H1 (cell line): ENCODE results near the gene PPAT. TPM values are rescaled to one million over a fixed set of nuclear protein-coding genes. Genes with fewer than 3 reads are reported as not detected.

Experiments used
- CTCF ChIA-PET: fragments of 300-600 bp; sonication (Branson Sonifier 250); formaldehyde crosslinking; loops from one replicate; lab custom pipeline; 2021; ENCODE audit not compliant: partially characterized antibody; lab: Charles Lee
- POLR2A ChIA-PET: fragments of 300-600 bp; sonication (Branson Sonifier 250); formaldehyde crosslinking; loops from one replicate; lab custom pipeline; 2021; ENCODE audit warnings: inconsistent platforms; ENCODE audit not compliant: partially characterized antibody; lab: Charles Lee
- DNase-seq, 2 experiments: peaks; one replicate each; pipeline versions ENCODE4 v3.0.0 to v3.0.0-alpha.2; 2010 to 2022; ENCODE audit warnings: low spot score in 2 of 2, low read depth in 1 of 2, mixed read lengths in 1 of 2
- FAIRE-seq: peaks from 2 replicates; lab custom pipeline; 2011; peaks lifted over from hg19 to GRCh38; lab: Jason Lieb, UNC
- H2AFZ ChIP-seq: 2 replicates; pipeline ENCODE4 v1.8.1; 2012; ENCODE audit warnings: low read length, inconsistent platforms
- H2AK5ac ChIP-seq: 2 replicates; pipeline ENCODE4 v1.6.1; 2013; ENCODE audit warnings: low read depth, low read length
- H2BK120ac ChIP-seq: replicated peaks from 2 replicates; pipeline ENCODE3; 2013; ENCODE audit warnings: low read depth, low read length, inconsistent platforms
- H2BK12ac ChIP-seq: 2 replicates; pipeline ENCODE4 v1.6.1; 2013; ENCODE audit warnings: low read depth, low read length
- H2BK15ac ChIP-seq: 2 replicates; pipeline ENCODE4 v1.6.1; 2013; ENCODE audit warnings: low read length
- H2BK20ac ChIP-seq: 2 replicates; pipeline ENCODE4 v1.6.1; 2013; ENCODE audit warnings: low read length
- H2BK5ac ChIP-seq: 2 replicates; pipeline ENCODE4 v1.6.1; 2013; ENCODE audit warnings: low read depth, low read length
- H3K14ac ChIP-seq: 2 replicates; pipeline ENCODE4 v1.6.1; 2013; ENCODE audit warnings: inconsistent platforms; ENCODE audit not compliant: insufficient read length
- H3K18ac ChIP-seq: 2 replicates; pipeline ENCODE4 v1.6.1; 2013; ENCODE audit warnings: low read length; ENCODE audit errors: extremely low read depth
- H3K23ac ChIP-seq: 2 replicates; pipeline ENCODE4 v1.6.1; 2013; ENCODE audit warnings: inconsistent platforms; ENCODE audit not compliant: insufficient read length
- H3K23me2 ChIP-seq: 2 replicates; pipeline ENCODE4 v1.6.1; 2013; ENCODE audit warnings: low read depth, low read length
- H3K27ac ChIP-seq: 2 replicates; pipeline ENCODE4 v1.6.1; 2011; ENCODE audit warnings: low read depth, low read length, inconsistent platforms
- H3K27me3 ChIP-seq, 4 experiments: replicated peaks in 1 of 4; 1 replicate in 1 of 4; 2 replicates in 3 of 4; pipeline versions ENCODE4 v1.6.1 to v1.8.1; 2011 to 2013; ENCODE audit warnings: low read length in 3 of 4, mild to moderate bottlenecking in 3 of 4, inconsistent platforms in 2 of 4, mixed read lengths in 2 of 4, moderate library complexity in 1 of 4; ENCODE audit not compliant: control insufficient read depth in 3 of 4, insufficient read depth in 3 of 4; ENCODE audit errors: extremely low read depth in 1 of 4
- H3K36me3 ChIP-seq, 4 experiments: 2 replicates each; pipeline versions ENCODE4 v1.6.1 to v1.8.1; 2011 to 2013; ENCODE audit warnings: mild to moderate bottlenecking in 4 of 4, low read length in 3 of 4, moderate library complexity in 2 of 4, control low read depth in 1 of 4, inconsistent platforms in 1 of 4; ENCODE audit not compliant: insufficient read depth in 4 of 4, control insufficient read depth in 2 of 4
- H3K4ac ChIP-seq: replicated peaks from 2 replicates; pipeline ENCODE3; 2013; ENCODE audit warnings: low read length, low read depth, mixed read lengths, inconsistent platforms; ENCODE audit not compliant: insufficient read length
- H3K4me1 ChIP-seq, 4 experiments: replicated peaks in 1 of 4; 1 replicate in 1 of 4; 2 replicates in 3 of 4; pipeline versions ENCODE4 v1.6.1 to v1.8.1; 2011 to 2013; ENCODE audit warnings: low read length in 3 of 4, inconsistent platforms in 2 of 4, mixed read lengths in 1 of 4; ENCODE audit not compliant: insufficient read depth in 4 of 4, control insufficient read depth in 3 of 4
- H3K4me2 ChIP-seq, 2 experiments: 2 replicates each; pipeline versions ENCODE4 v1.6.1 to v1.8.1; 2011 to 2013; ENCODE audit warnings: low read depth in 2 of 2, low read length in 2 of 2, control low read depth in 1 of 2, inconsistent platforms in 1 of 2, mild to moderate bottlenecking in 1 of 2; ENCODE audit not compliant: insufficient read depth in 1 of 2
- H3K4me3 ChIP-seq, 4 experiments: fragments of 200-600, 300-600 bp in 1 of 4; sonication (generic), shearing (Covaris generic), sonication (Bioruptor Twin) in 1 of 4; 2 replicates each; pipeline versions ENCODE4 v1.5.1 to v1.8.1; 2011 to 2016; ENCODE audit warnings: low read length in 4 of 4, low read depth in 3 of 4, control low read depth in 2 of 4, inconsistent platforms in 2 of 4, mild to moderate bottlenecking in 2 of 4, mixed read lengths in 1 of 4, moderate library complexity in 1 of 4; ENCODE audit not compliant: insufficient read depth in 2 of 4; ENCODE audit errors: extremely low read depth in 1 of 4
- H3K56ac ChIP-seq: replicated peaks from 2 replicates; pipeline ENCODE3; 2013; ENCODE audit warnings: low read depth, mild to moderate bottlenecking, mixed read lengths, low read length, inconsistent platforms; ENCODE audit not compliant: insufficient read length
- H3K79me1 ChIP-seq: 2 replicates; pipeline ENCODE4 v1.6.1; 2013; ENCODE audit warnings: low read depth, low read length, control low read depth
- H3K79me2 ChIP-seq, 2 experiments: 2 replicates each; pipeline versions ENCODE4 v1.6.1 to v1.8.1; 2012 to 2013; ENCODE audit warnings: low read length in 2 of 2, mild to moderate bottlenecking in 2 of 2, inconsistent platforms in 1 of 2; ENCODE audit not compliant: insufficient read depth in 2 of 2, control insufficient read depth in 1 of 2
- H3K9ac ChIP-seq, 4 experiments: replicated peaks in 1 of 4; 1 replicate in 1 of 4; 2 replicates in 3 of 4; pipeline versions ENCODE4 v1.6.1 to v1.8.1; 2011 to 2013; ENCODE audit warnings: low read depth in 3 of 4, low read length in 3 of 4, control low read depth in 2 of 4, mild to moderate bottlenecking in 2 of 4, moderate library complexity in 2 of 4, inconsistent platforms in 1 of 4; ENCODE audit errors: extremely low read depth in 1 of 4
- H3K9me3 ChIP-seq, 2 experiments: 2 replicates each; pipeline versions ENCODE4 v1.6.1 to v1.8.1; 2012 to 2013; ENCODE audit warnings: mild to moderate bottlenecking in 2 of 2, moderate library complexity in 2 of 2, control low read depth in 1 of 2, inconsistent platforms in 1 of 2, low read depth in 1 of 2, low read length in 1 of 2, mixed read lengths in 1 of 2; ENCODE audit not compliant: insufficient read depth in 2 of 2
- H4K20me1 ChIP-seq, 2 experiments: replicated peaks in 1 of 2; 2 replicates each; pipeline versions ENCODE3 to v1.8.1; 2011 to 2013; ENCODE audit warnings: inconsistent platforms in 2 of 2, low read length in 2 of 2, mild to moderate bottlenecking in 1 of 2; ENCODE audit not compliant: insufficient read depth in 2 of 2, control insufficient read depth in 1 of 2
- H4K5ac ChIP-seq: 2 replicates; pipeline ENCODE4 v1.6.1; 2013; ENCODE audit warnings: low read length, low read depth, mixed read lengths, inconsistent platforms; ENCODE audit not compliant: insufficient read length
- H4K8ac ChIP-seq: 2 replicates; pipeline ENCODE4 v1.8.0; 2013; ENCODE audit warnings: mild to moderate bottlenecking, moderate library complexity, low read length, inconsistent platforms; ENCODE audit not compliant: insufficient read depth; ENCODE audit errors: extremely low read depth
- H4K91ac ChIP-seq: replicated peaks from 2 replicates; pipeline ENCODE3; 2013; ENCODE audit warnings: low read length, mixed read lengths, inconsistent platforms; ENCODE audit not compliant: insufficient read length
- POLR2A ChIP-seq, 2 experiments: IDR thresholded peaks; 1 replicate in 1 of 2; 2 replicates in 1 of 2; pipeline ENCODE4 v1.6.1; 2011; ENCODE audit warnings: low read depth in 2 of 2, low read length in 2 of 2, mild to moderate bottlenecking in 2 of 2; ENCODE audit errors: control extremely low read depth in 1 of 2
- RFX5 ChIP-seq: IDR thresholded peaks from 2 replicates; pipeline ENCODE4 v1.6.1; 2011; ENCODE audit warnings: low read depth, low read length, improper control_type of control experiment, borderline replicate concordance
- TAF7 ChIP-seq: optimal IDR thresholded peaks from 2 replicates; pipeline ENCODE3; 2011; ENCODE audit warnings: low read depth, mild to moderate bottlenecking, inconsistent platforms, low read length, moderate library complexity, borderline replicate concordance
- WGBS, 2 experiments: shearing (Covaris generic) in 1 of 2; methylation state at CpG; one replicate each; pipeline versions ENCODE4 v1.1.6 to v1.1.7; 2013 to 2015; ENCODE audit warnings: low lambda C conversion rate in 2 of 2, mixed read lengths in 2 of 2, inconsistent platforms in 1 of 2, low coverage in 1 of 2, missing lambda C conversion rate in 1 of 2; ENCODE audit not compliant: insufficient replicate concordance in 2 of 2, insufficient coverage in 1 of 2, insufficient read length in 1 of 2; ENCODE audit errors: extremely low coverage in 1 of 2, missing lambda C conversion rate in 1 of 2; 5-methylcytosine and 5-hydroxymethylcytosine counted together
- polyA plus RNA-seq, 7 experiments: library from polyadenylated mRNA; depleted of rRNA in 3 of 7; stranded (reverse) in 5 of 7; unstranded in 2 of 7; fragments of >200 nt in 5 of 7; fragments of 200-250 nt in 2 of 7; gene quantifications; 1 replicate in 5 of 7; 2 replicates in 1 of 7; 4 replicates in 1 of 7; pipeline versions ENCODE4 v1.2.1 to v1.2.3, GENCODE V29; 2011 to 2013; ENCODE audit warnings: missing spikeins in 2 of 7, mixed read lengths in 2 of 7
- total RNA-seq: library from RNA; stranded (reverse); fragmentation: NEBNext Ultra II Directional; extraction: Animal tissue kit (Norgen Biotek cat#: 25700); gene quantifications from 2 replicates; pipeline ENCODE4 v1.2.1, GENCODE V29; 2021

Gene PPAT
- total and polyA plus RNA-seq, 2 of the 8 experiments (the other 6 are each of a cell fraction or from before 2014, with no cell fraction given), result 24.5 to 104 TPM

DNA sequence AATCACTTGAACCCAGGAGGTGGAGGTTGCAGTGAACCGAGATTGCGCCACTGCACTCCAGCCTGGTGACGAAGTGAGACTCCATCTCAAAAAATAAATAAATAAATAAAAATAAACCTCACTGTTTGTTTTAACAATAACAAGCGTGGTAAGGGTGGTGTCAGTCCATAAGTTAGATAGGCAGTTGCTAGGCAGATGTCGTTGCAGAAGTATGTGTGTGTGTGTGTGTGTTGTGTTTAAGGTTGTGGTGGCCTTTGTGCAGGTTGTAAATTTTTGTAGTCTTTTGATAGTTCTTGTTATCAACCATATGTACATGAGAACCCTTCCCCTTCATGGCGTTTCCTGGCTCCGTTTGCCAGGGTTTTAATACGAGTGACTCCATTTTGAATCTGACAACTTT, 44.1 kb downstream of the PPAT start:
- no peak overlapping the region for H2BK15ac ChIP-seq
- H4K5ac ChIP-seq, result no peak overlapping the region
- no peak overlapping the region for H3K27ac ChIP-seq
- H3K4me3 ChIP-seq, result no peak overlapping the region
- no peak overlapping the region for H2BK12ac ChIP-seq
- no peak overlapping the region for H3K18ac ChIP-seq
- H3K4me2 ChIP-seq, result no peak overlapping the region
- peaks cover 4% of the 10 kb centered on the region for H3K23me2 ChIP-seq
- no peaks in the 10 kb centered on the region for H3K9me3 ChIP-seq
- CTCF ChIA-PET, result no interaction called here
- no peak overlapping the region for H3K4ac ChIP-seq
- no peak for FAIRE-seq
- H3K4me1 ChIP-seq, result peaks cover 0 to 5% (median 0%) of the 10 kb centered on the region in 4 experiments; a peak in 2 of 7 replicates
- H2BK5ac ChIP-seq, result no peak overlapping the region
- H2BK20ac ChIP-seq, result no peak overlapping the region
- H4K91ac ChIP-seq, result no peak overlapping the region
- no peak overlapping the region for H3K9ac ChIP-seq
- no peaks in the 10 kb centered on the region for H3K27me3 ChIP-seq
- peaks cover 0 to 27% (median 6%) of the 10 kb centered on the region in 4 experiments; a peak in 6 of 8 replicates for H3K36me3 ChIP-seq
- no peak overlapping the region for H2AK5ac ChIP-seq
- no peak overlapping the region for H3K14ac ChIP-seq
- no peak for DNase-seq
- no peak overlapping the region for H2BK120ac ChIP-seq
- POLR2A ChIA-PET, result interaction anchor here (6.1 kb wide), 1 partner anchor 46 kb away, joined by 75 read pairs; the partner anchor contains the start of genes PAICS and PPAT
- H3K56ac ChIP-seq, result no peak overlapping the region
- TF ChIP-seq POLR2A (IDR thresholded peaks at IDR 0.05; ENCODE audit: control extremely low read depth in 1 of 2, low read depth in 2 of 2, low read length in 2 of 2) (peak in 1 of 2 experiments; percentile 38; a peak in 1 of 3 replicates), RFX5 (peak; percentile 38; the same call in 1 of the 2 replicates), TAF7 (no peak)
- TF ChIP-seq, all 59 proteins: peak for 2
- peaks cover 0 to 2% of the 10 kb centered on the region in 2 experiments for H4K20me1 ChIP-seq
- 95% methylated on average over 8 of the region's 8 CpGs; no CpG with 5 or more reads in 1 of the 2 experiments for WGBS, 2 experiments
- no peak overlapping the region for H4K8ac ChIP-seq
- H2AFZ ChIP-seq, result no peak overlapping the region
- H3K79me1 ChIP-seq, result no peaks in the 10 kb centered on the region
- no peak overlapping the region for H3K23ac ChIP-seq
- H3K79me2 ChIP-seq, result peaks cover 0 to 10% of the 10 kb centered on the region in 2 experiments; a peak in 1 of 4 replicates
